ENCODE results near the gene IP6K3.

The IP6K3 gene

GRCh38 chr6:33777398-33778388, 31.0 kb upstream of the IP6K3 start:
- DNase-seq = no peak

DNA sequence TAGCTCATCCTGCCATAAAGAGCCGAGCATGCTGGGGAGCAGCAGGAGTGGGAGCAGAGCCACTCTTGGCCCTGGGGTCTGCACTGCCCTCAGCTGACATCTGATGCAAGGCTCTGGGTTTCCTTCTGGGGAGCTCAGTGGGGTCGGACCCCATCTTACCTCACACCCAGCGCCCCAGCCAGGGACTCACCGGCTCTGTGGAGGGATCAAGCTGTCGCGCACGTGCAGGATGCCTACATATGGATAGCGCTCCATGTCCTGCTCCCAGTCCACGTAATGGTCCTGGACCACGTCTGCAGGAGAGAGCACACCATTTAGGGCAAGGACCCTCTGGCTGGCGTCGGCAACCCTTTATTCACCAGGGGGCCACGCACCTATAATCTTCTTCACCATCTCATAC, 30.1 kb upstream of the IP6K3 start:
- no peak for DNase-seq

GRCh38 chr6:33776186-33776585, 29.5 kb upstream of the IP6K3 start:
- DNase-seq = no peak

- DNase-seq = no peak
Measured at GRCh38 chr6:33774774-33775173, 28.1 kb upstream of the IP6K3 start.

DNA sequence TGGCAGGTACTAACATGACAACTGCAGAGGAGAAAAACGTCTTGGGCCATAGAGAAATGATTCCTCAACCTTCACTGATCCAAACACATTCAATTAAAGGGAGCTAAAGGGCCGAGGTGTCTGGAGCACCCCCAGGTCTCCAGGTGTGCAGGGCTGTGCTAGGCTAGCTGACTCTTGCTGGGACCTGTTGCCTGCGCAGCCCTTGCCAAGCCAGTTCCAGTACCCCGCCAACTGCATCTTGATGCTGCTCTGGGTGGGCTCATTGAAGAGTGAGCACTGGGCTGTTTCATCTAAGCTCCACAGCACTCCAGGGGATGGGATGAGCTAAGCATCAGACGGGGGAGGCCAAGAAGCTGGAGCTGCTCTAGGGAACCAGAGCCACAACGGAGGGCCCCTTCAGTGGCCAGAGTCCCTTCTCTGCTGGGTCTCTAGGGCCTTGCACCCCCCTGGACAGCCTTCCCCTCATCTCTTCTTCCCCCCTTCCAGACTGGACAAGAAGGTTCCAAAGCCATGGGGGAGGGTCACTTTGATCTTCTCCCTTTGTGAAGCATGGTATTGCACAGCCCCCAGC, 26.3 kb upstream of the IP6K3 start:
- no peak for DNase-seq

GRCh38 chr6:33772082-33772830, 25.6 kb upstream of the IP6K3 start:
- DNase-seq = no peak

DNA sequence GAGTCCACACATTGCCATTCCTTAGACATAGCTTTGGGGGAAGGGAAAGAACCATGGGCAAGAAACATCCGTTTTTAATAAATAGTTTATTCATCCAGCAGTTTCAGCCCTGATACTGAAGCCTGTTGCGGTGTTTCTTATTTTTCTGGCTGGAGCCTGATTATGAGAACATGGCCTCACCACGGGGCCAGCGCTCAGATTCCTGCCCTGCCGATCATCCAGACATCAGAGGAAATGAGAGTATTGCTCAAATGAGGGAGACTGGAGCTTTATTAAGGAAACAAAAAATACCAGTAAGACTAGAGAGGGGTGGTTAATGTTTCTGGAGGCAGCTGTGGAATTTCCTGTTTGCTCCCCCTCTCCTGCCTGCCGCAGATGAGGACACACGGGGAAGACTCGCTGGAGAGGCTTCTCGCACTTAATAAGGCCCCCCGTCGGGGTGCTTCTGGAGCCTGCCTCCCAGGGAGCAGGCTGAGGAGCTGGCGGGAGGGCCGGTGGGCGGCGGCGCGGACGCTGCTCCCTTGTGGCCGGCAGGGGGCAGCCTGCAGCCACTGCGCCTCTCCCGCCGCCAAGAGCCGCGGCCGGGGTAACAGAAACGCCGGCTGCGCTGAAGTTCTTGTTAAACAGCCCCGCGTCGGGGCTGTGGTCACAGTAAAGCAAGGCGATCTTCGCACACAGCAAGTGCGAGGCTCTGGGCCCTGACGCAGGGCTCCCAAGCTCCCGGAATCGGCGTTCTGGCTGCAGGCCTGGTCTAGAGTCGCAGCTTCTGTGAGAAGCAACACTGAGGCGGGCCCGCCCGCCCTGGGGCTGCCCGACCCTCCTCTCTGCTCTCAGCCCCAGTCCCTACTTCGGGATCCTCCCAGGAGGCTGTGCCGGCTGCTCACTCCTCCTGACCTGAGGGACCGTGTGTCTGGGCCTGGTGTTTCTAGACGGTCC, 24.7 kb upstream of the IP6K3 start:
- DNase-seq = peak; percentile 78

- no peak for DNase-seq
Measured at GRCh38 chr6:33770833-33771145, 24.1 kb upstream of the IP6K3 start.

DNA sequence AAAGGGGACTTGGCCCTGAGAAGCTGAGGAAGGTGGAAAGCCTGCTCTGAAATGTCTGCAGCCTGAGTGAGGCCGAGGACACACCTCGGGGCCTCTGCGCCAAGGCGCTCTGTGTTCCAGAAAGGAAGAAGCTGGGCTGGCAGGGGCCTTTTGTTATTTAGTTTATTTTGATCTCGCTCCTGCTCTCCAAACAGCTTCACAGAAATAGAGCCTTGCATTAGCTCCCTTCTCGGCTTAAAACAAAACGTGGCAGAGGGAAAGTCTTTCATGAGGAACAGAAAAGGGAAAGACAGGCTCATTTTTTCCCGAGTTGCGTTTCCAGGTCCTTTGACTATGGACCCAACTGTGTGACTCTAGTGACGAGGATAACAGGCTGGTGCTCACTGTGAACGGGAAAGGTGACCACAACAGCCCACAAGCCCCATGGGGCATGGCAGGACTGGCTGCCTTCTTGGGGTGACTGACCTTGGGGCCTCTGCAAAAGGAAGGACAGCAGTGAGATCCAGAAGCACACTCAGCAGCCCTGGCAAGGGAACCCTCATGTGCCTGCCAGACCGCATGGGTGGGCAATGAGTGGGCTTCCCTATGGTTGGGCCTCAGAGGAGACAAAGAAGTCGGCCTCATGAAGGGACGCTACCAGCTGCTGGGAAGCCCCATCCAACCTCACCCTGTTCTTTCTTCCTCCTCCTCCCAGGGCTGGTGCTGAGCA, 23.6 kb upstream of the IP6K3 start:
- DNase-seq = no peak

GRCh38 chr6:33769248-33769821, 22.6 kb upstream of the IP6K3 start:
- DNase-seq = no peak

GRCh38 chr6:33768644-33769120, 22.0 kb upstream of the IP6K3 start:
- DNase-seq = no peak

DNA sequence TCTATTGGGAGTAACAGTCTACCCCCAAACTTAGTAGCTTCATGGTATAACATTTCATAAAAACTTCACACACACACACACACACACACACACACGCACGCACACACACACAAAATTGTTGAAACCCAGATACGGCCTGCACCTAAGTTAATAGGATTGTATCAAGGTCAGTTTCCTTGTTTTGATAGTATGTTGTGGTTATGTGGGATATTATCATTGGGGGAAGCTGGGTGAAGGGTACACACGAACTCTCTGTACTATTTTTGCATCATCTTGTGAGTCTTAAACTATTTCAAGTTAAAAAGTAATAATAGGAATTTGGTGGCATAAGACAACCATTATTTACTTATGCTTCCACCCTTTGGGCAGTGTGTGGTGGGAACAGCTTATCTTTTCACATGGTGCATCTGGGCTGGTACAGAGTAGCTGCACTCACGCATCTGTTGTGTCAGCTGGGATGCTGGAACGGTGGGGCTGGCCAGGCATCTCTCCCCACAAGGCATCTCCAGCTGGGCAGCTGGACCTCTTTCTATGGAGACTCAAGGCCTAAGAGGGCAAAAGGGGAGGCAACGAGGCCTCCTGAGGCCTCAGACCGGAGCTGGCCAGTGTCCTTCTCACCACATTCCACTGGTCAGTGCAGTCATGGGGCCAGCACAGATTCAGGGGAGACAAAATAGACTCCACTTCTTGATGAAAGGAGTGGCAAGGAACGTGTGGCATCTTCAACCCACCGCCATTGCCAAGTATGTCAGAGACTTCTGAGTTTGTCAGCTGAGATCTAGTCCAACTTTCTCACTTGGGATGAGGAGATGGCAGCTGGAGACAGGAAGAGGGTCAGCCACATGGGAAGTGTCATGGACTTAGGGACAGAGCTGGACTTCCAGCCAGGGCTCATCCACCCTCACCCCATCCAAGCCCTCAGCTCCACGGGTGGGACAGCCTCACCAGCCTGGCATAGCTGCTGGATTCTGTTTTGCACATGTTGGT, 20.5 kb upstream of the IP6K3 start:
- DNase-seq = no peak

- DNase-seq = no peak
Measured at GRCh38 chr6:33765368-33765767, 18.7 kb upstream of the IP6K3 start.

DNA sequence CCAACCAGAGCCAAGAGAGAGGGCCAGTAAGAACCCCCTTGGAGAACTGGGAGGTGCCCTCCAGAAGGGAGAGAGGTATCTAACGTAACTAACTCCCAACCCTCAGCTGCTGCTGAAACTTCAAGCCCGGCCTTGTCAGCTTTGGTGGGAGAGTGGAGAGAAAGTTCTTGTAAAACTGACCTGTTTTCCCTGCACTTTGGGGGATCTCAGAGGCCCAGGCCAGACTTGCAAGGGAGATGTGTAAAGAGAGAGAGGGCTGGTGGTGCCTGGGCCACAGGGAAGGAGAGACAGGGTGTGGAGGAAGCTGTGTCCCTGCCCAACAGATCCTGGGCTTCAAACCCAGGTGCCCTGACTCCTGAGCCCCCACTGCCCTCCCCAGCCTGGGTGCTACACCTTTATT, 17.3 kb upstream of the IP6K3 start:
- DNase-seq = no peak

DNA sequence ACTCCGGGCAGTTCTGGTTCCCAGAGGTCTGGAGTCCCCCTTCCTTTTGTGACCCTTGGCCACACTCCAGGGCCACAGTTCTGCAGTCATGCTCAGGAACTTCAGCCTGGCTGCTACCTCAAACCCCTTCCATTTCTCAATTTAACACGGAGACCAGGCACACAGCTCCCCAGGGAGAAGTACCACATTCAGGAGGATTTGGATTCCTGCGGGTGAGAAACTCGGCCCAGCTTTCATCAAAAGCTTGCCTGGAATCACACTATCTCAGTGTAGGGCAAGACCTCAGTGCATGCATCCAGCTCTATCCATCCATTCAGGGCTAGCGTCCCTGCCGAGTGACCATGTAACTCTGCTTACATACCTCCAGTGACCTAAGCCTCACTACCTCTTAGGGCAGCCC, 16.8 kb upstream of the IP6K3 start:
- no peak for DNase-seq

DNA sequence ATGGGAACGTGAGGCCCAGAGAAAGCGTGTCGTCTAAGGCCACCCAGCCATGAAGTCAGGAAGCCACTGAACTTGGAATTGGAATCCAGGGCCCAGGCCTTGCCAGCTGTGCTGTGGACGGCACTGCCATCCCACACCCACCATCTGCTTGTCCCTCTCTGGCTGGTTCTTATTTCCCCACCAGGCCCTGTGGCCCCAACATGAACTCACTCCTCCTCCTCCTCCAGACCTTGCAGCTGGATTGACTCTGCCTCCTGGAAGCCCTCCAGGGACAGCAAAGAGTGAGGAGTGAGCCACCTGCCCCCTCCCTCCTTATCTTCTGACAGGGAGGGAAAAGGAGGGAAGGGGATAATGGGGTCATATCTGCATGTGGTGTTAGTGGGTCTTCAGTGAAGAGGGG, 16.0 kb upstream of the IP6K3 start:
- DNase-seq = no peak

DNA sequence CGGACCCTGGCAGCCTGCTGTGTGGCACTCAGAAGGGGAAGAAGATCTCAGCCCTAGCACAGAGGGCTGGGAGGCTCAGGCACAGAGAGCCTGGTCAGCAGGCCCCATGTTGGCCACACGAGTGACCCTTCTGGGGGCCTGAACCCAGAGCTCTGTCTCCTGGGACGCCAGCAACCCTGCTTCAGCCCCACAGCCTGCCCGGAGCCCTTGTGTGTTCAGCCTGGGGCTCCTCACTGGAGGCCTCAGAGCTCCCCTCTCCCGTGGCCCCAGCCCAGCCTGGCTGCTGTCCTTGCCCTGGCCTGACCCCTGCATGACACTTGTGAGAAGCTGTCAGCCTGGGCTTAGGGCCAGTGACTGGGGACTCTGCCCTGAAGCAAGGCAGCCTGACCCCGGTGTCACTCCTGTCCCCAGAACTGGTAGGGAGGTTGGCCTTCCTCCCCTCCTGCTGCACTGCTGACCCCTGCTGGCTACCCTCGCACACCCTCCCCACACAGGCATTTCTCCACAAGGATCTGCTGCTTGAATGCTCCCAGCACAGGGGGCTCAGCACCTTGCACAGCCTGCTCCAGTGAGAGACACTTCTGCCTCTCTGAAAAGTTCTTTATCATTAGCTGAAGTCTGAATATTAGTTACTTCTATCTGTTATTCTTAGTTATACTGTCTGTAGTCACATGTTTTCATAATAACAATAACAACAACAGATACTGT, 15.4 kb upstream of the IP6K3 start:
- peak; percentile 39 for DNase-seq

DNA sequence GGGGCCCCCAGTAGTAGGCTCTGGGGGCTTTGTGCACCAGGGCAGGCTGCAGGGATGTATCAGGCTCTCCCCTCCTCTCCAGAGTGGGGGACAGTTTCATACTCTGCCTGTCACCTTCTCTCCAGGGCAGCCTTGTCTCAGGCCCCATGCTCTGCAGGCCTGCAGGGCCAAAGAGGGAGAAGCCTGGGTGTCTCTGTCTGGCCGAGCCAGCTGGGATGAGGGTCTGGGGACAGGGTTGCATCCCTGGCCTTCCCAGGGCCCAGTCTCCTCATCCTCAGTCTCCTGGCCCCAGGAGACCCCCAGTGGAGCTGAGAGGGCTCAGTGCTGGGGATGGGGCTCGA, 14.8 kb upstream of the IP6K3 start:
- no peak for DNase-seq

GRCh38 chr6:33759887-33760629, 13.4 kb upstream of the IP6K3 start:
- DNase-seq = peak; percentile 39
